ENCODE measurements around the gene BTG2.
"Not testable (repeated sequence)": the region's sequence is repeated elsewhere in the genome, so short reads cannot be mapped to it uniquely, and the experiment has no call there.

The BTG2 gene

GRCh38 chr1:203304919-203305808 lies at the start of gene BTG2:
Gene BTG2, plus strand, starts transcription at chr1:203305519. Its CDS starts 88 bp downstream, at chr1:203305607.
- no peak for TF ChIP-seq CTCF (IDR thresholded peaks at IDR 0.05; ENCODE audit: low read depth, low read length)
- H3K4me3 ChIP-seq (ENCODE audit: low read depth, low read length): peak within 1 kb of the TSS; percentile 81

- not testable (repeated sequence) for H3K4me3 ChIP-seq (ENCODE audit: low read depth, low read length)
Observed at GRCh38 chr1:203256636-203257035, 48.7 kb upstream of the BTG2 start.

- H3K4me3 ChIP-seq (ENCODE audit: low read depth, low read length): no peak overlapping the region
- no peak for TF ChIP-seq CTCF (IDR thresholded peaks at IDR 0.05; ENCODE audit: low read depth, low read length)
Observed at GRCh38 chr1:203263496-203263895, 41.8 kb upstream of the BTG2 start.

- H3K4me3 ChIP-seq (ENCODE audit: low read depth, low read length): no peak overlapping the region
- TF ChIP-seq CTCF (IDR thresholded peaks at IDR 0.05; ENCODE audit: low read depth, low read length): no peak
Observed at GRCh38 chr1:203264052-203264501, 41.2 kb upstream of the BTG2 start.

GRCh38 chr1:203265541-203265940 lies 39.8 kb upstream of the BTG2 start:
- no peak overlapping the region for H3K4me3 ChIP-seq (ENCODE audit: low read depth, low read length)
- TF ChIP-seq CTCF (IDR thresholded peaks at IDR 0.05; ENCODE audit: low read depth, low read length): no peak

- H3K4me3 ChIP-seq (ENCODE audit: low read depth, low read length): not testable (repeated sequence)
Observed at GRCh38 chr1:203266140-203266539, 39.2 kb upstream of the BTG2 start.

- peak; percentile 83 for TF ChIP-seq CTCF (IDR thresholded peaks at IDR 0.05; ENCODE audit: low read depth, low read length)
- H3K4me3 ChIP-seq (ENCODE audit: low read depth, low read length): peak overlapping the region; percentile 66
Observed at GRCh38 chr1:203267347-203267846, 37.9 kb upstream of the BTG2 start.

GRCh38 chr1:203267912-203268311 lies 37.4 kb upstream of the BTG2 start:
- TF ChIP-seq CTCF (IDR thresholded peaks at IDR 0.05; ENCODE audit: low read depth, low read length): no peak
- peak overlapping the region; percentile 66; the same call in 1 of the 2 replicates for H3K4me3 ChIP-seq (ENCODE audit: low read depth, low read length)
